Body of pancreas (tissue), 4 donors: ENCODE data around the gene PCDHA6.
"Not testable (repeated sequence)": the region's sequence is repeated elsewhere in the genome, so short reads cannot be mapped to it uniquely, and the experiment has no call there.

Source experiments
- CTCF ChIP-seq, 7 experiments: fragments of 450-650 bp in 4 of 7; fragments of 200-600 bp in 3 of 7; sonication (generic) in 3 of 7; IDR thresholded peaks; one replicate each; pipeline ENCODE4 v1.5.1; 2016 to 2019; ENCODE audit warnings: antibody characterized with exemption in 7 of 7
- POLR2A ChIP-seq, 3 donors: fragments of 450-650 bp; IDR thresholded peaks; one replicate each; pipeline ENCODE4 v1.6.1; 2016; ENCODE audit warnings: antibody characterized with exemption in 3 of 3, mild to moderate bottlenecking in 2 of 3

- TF ChIP-seq CTCF, POLR2A (IDR thresholded peaks at IDR 0.05): not testable (repeated sequence)
Measured at GRCh38 chr5:140808241-140808888, 19.4 kb upstream of the PCDHA6 start.
